Astrocyte (in vitro differentiated cells and primary cell): ENCODE data around the gene FGFRL1. TPM values are rescaled to one million over a fixed set of nuclear protein-coding genes. Genes with fewer than 3 reads are reported as not detected.
A peak's percentile ranks its signal among the peaks of the same experiment; 100 is the strongest.

Experiments
- DNase-seq: peaks from one replicate; pipeline ENCODE4 v3.0.0-alpha.2; 2010; ENCODE audit warnings: low read depth
- FAIRE-seq: peaks from 2 replicates; lab custom pipeline; 2011; peaks lifted over from hg19 to GRCh38; lab: Jason Lieb, UNC
- H2AFZ ChIP-seq: 2 replicates; pipeline ENCODE4 v1.6.0; 2012; ENCODE audit warnings: low read depth, low read length, inconsistent platforms
- H3K27ac ChIP-seq: 2 replicates; pipeline ENCODE4 v1.5.1; 2011; ENCODE audit warnings: low read depth, low read length, inconsistent platforms
- H3K27me3 ChIP-seq: 2 replicates; pipeline ENCODE4 v1.6.0; 2011; ENCODE audit warnings: low read length, inconsistent platforms; ENCODE audit not compliant: insufficient read depth
- H3K36me3 ChIP-seq: 2 replicates; pipeline ENCODE4 v1.5.1; 2011; ENCODE audit warnings: low read length, inconsistent platforms; ENCODE audit not compliant: insufficient read depth
- H3K4me1 ChIP-seq: 2 replicates; pipeline ENCODE4 v1.5.1; 2011; ENCODE audit warnings: low read length, inconsistent platforms; ENCODE audit not compliant: insufficient read depth
- H3K4me2 ChIP-seq: 2 replicates; pipeline ENCODE4 v1.6.0; 2012; ENCODE audit warnings: low read length, inconsistent platforms
- H3K4me3 ChIP-seq: 2 replicates; pipeline ENCODE4 v1.5.1; 2011; ENCODE audit warnings: low read depth, mild to moderate bottlenecking, low read length, inconsistent platforms; ENCODE audit not compliant: insufficient read depth
- H3K79me2 ChIP-seq: 2 replicates; pipeline ENCODE4 v1.6.0; 2012; ENCODE audit warnings: mild to moderate bottlenecking, low read length, inconsistent platforms; ENCODE audit not compliant: insufficient read depth
- H3K9ac ChIP-seq: 2 replicates; pipeline ENCODE4 v1.6.0; 2012; ENCODE audit warnings: mild to moderate bottlenecking, low read length, inconsistent platforms
- H3K9me3 ChIP-seq: 2 replicates; pipeline ENCODE4 v1.5.1; 2012; ENCODE audit warnings: low read depth, mild to moderate bottlenecking, low read length, inconsistent platforms; ENCODE audit not compliant: insufficient read depth
- H4K20me1 ChIP-seq: 2 replicates; pipeline ENCODE4 v1.6.0; 2012; ENCODE audit warnings: low read length, inconsistent platforms; ENCODE audit not compliant: insufficient read depth
- H3K27ac Mint-ChIP-seq: one replicate; pipeline ENCODE4 v1.8.0; 2021; ENCODE audit warnings: mild to moderate bottlenecking, mixed read lengths; ENCODE audit not compliant: unreplicated experiment
- H3K27me3 Mint-ChIP-seq: one replicate; pipeline ENCODE4 v1.8.0; 2021; ENCODE audit warnings: low read depth, mixed read lengths; ENCODE audit not compliant: unreplicated experiment
- H3K36me3 Mint-ChIP-seq: one replicate; pipeline ENCODE4 v1.8.0; 2021; ENCODE audit warnings: low read depth, mixed read lengths; ENCODE audit not compliant: unreplicated experiment
- H3K4me1 Mint-ChIP-seq: one replicate; pipeline ENCODE4 v1.8.0; 2021; ENCODE audit warnings: low read depth, mixed read lengths; ENCODE audit not compliant: unreplicated experiment
- H3K4me3 Mint-ChIP-seq: one replicate; pipeline ENCODE4 v1.8.0; 2021; ENCODE audit warnings: mild to moderate bottlenecking, moderate library complexity, mixed read lengths; ENCODE audit not compliant: unreplicated experiment
- H3K9me3 Mint-ChIP-seq: one replicate; pipeline ENCODE4 v1.8.0; 2021; ENCODE audit warnings: mild to moderate bottlenecking, mixed read lengths; ENCODE audit not compliant: unreplicated experiment
- EZH2 ChIP-seq: IDR thresholded peaks from 2 replicates; pipeline ENCODE4 v1.6.1; 2012; ENCODE audit warnings: mild to moderate bottlenecking, low read length, inconsistent platforms; ENCODE audit not compliant: insufficient read depth
- total RNA-seq: library from RNA; stranded (reverse); gene quantifications from 2 replicates; pipeline ENCODE4 v1.2.1, GENCODE V29; 2021
- TF ChIP-seq, protein P1 (sequence below): IDR thresholded peaks from 2 replicates; pipeline ENCODE4 v1.5.1; 2011; ENCODE audit warnings: low read depth, mild to moderate bottlenecking, inconsistent platforms, low read length, moderate library complexity; ENCODE audit not compliant: insufficient read depth

The FGFRL1 gene
- total RNA-seq, 1 donor from 2014 or later = 64.2 TPM

- no peaks in the 10 kb centered on the region for H3K9me3 Mint-ChIP-seq
Observed at GRCh38 chr4:982291-982690, 29.1 kb upstream of the FGFRL1 start.

GRCh38 chr4:982814-983213 is 28.6 kb upstream of the FGFRL1 start:
- Mint-ChIP-seq H3K36me3 (peaks cover 3% of the 10 kb centered on the region), H3K4me3 (no peak overlapping the region), H3K27me3 (peaks cover 3% of the 10 kb centered on the region), H3K9me3 (no peaks in the 10 kb centered on the region), H3K4me1 (peaks cover 14% of the 10 kb centered on the region), H3K27ac (no peak overlapping the region)
- Histone ChIP-seq H3K4me2 (no peak overlapping the region), H3K27ac (no peak overlapping the region), H4K20me1 (peaks cover under 1% of the 10 kb centered on the region), H3K9me3 (no peaks in the 10 kb centered on the region), H3K4me1 (peaks cover 21% of the 10 kb centered on the region), H3K9ac (no peak overlapping the region), H2AFZ (no peak overlapping the region), H3K4me3 (no peak overlapping the region), H3K79me2 (no peaks in the 10 kb centered on the region), H3K36me3 (no peaks in the 10 kb centered on the region), H3K27me3 (no peaks in the 10 kb centered on the region)
- no peak for FAIRE-seq
- TF ChIP-seq, protein P1, sequence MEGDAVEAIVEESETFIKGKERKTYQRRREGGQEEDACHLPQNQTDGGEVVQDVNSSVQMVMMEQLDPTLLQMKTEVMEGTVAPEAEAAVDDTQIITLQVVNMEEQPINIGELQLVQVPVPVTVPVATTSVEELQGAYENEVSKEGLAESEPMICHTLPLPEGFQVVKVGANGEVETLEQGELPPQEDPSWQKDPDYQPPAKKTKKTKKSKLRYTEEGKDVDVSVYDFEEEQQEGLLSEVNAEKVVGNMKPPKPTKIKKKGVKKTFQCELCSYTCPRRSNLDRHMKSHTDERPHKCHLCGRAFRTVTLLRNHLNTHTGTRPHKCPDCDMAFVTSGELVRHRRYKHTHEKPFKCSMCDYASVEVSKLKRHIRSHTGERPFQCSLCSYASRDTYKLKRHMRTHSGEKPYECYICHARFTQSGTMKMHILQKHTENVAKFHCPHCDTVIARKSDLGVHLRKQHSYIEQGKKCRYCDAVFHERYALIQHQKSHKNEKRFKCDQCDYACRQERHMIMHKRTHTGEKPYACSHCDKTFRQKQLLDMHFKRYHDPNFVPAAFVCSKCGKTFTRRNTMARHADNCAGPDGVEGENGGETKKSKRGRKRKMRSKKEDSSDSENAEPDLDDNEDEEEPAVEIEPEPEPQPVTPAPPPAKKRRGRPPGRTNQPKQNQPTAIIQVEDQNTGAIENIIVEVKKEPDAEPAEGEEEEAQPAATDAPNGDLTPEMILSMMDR = no peak
- no peak for TF ChIP-seq EZH2
- no peak for DNase-seq

More at GRCh38 chr4:982291-982690, 29.1 kb upstream of the FGFRL1 start:
- peaks cover 3% of the 10 kb centered on the region for H3K36me3 Mint-ChIP-seq
- peaks cover 14% of the 10 kb centered on the region for H3K4me1 Mint-ChIP-seq
- Histone ChIP-seq H3K9ac (no peak overlapping the region), H3K4me3 (no peak overlapping the region), H2AFZ (no peak overlapping the region), H3K79me2 (no peaks in the 10 kb centered on the region), H3K4me1 (peaks cover 16% of the 10 kb centered on the region), H3K9me3 (no peaks in the 10 kb centered on the region), H4K20me1 (no peaks in the 10 kb centered on the region), H3K27ac (no peak overlapping the region), H3K36me3 (no peaks in the 10 kb centered on the region), H3K4me2 (no peak overlapping the region), H3K27me3 (no peaks in the 10 kb centered on the region)
- no peak for FAIRE-seq
- no peak for TF ChIP-seq EZH2
- TF ChIP-seq, protein P1 = no peak
- DNase-seq = no peak
- H3K4me3 Mint-ChIP-seq = no peak overlapping the region
- peaks cover 3% of the 10 kb centered on the region for H3K27me3 Mint-ChIP-seq
- H3K27ac Mint-ChIP-seq = no peak overlapping the region

- Histone ChIP-seq H3K4me1 (peaks cover 24% of the 10 kb centered on the region), H3K27me3 (no peaks in the 10 kb centered on the region), H3K4me2 (peak overlapping the region; percentile 78), H4K20me1 (peaks cover 9% of the 10 kb centered on the region), H3K9ac (no peak overlapping the region), H3K9me3 (no peaks in the 10 kb centered on the region), H3K4me3 (no peak overlapping the region), H3K27ac (no peak overlapping the region), H2AFZ (peak overlapping the region; percentile 44), H3K36me3 (no peaks in the 10 kb centered on the region), H3K79me2 (no peaks in the 10 kb centered on the region)
- FAIRE-seq (no peak), DNase-seq (no peak)
- peaks cover 3% of the 10 kb centered on the region for H3K36me3 Mint-ChIP-seq
- peaks cover 3% of the 10 kb centered on the region for H3K27me3 Mint-ChIP-seq
- TF ChIP-seq, protein P1 = no peak
- no peak for TF ChIP-seq EZH2
- H3K27ac Mint-ChIP-seq = no peak overlapping the region
- no peaks in the 10 kb centered on the region for H3K9me3 Mint-ChIP-seq
- H3K4me3 Mint-ChIP-seq = peak overlapping the region; percentile 70
- peaks cover 11% of the 10 kb centered on the region for H3K4me1 Mint-ChIP-seq
Observed at GRCh38 chr4:984336-985054, 26.9 kb upstream of the FGFRL1 start.
